IMR-90 (cell line): ENCODE measurements around the gene EPC2. TPM values are rescaled to one million over a fixed set of nuclear protein-coding genes. Genes with fewer than 3 reads are reported as not detected.
A peak's percentile ranks its signal among the peaks of the same experiment; 100 is the strongest.

Experiments used
- ATAC-seq: fragments of 200-7000 bp; cut with Tn5 transposase; 2 replicates; pipeline ENCODE4 v1.9.1; 2020; ENCODE audit warnings: low read depth, mild to moderate bottlenecking, moderate library complexity
- BruUV-seq: library from RNA; stranded (reverse); fragments of 400-500 nt; replicated peaks from 2 replicates; lab custom pipeline; 2021; lab: Mats Ljungman, UMichigan
- CTCF ChIA-PET: fragments of 300-600 bp; formaldehyde crosslinking; extraction: SDS; loops from one replicate; lab custom pipeline; 2021; ENCODE audit warnings: antibody characterized with exemption; lab: Yijun Ruan, JAX
- POLR2A ChIA-PET: fragments of 300-600 bp; sonication (Branson Sonifier 250); formaldehyde crosslinking; loops from one replicate; lab custom pipeline; 2022; ENCODE audit warnings: antibody characterized with exemption; ENCODE audit not compliant: unreplicated experiment; lab: Charles Lee
- DNase-seq: peaks from one replicate; pipeline ENCODE4 v3.0.0; 2013
- H2AFZ ChIP-seq: replicated peaks from 2 replicates; pipeline ENCODE3; 2013; ENCODE audit warnings: low read length, mild to moderate bottlenecking; ENCODE audit not compliant: poor library complexity
- H2AK5ac ChIP-seq: 2 replicates; pipeline ENCODE4 v1.6.1; 2013; ENCODE audit warnings: low read depth, low read length, inconsistent platforms
- H2AK9ac ChIP-seq: replicated peaks from 2 replicates; pipeline ENCODE3; 2013; ENCODE audit warnings: mild to moderate bottlenecking, low read depth, low read length, moderate library complexity; ENCODE audit not compliant: poor library complexity
- H2BK120ac ChIP-seq: 2 replicates; pipeline ENCODE4 v1.6.1; 2013; ENCODE audit warnings: low read depth, low read length, inconsistent platforms
- H2BK15ac ChIP-seq: 3 replicates; pipeline ENCODE4 v1.6.1; 2013; ENCODE audit warnings: low read depth, low read length, inconsistent platforms
- H2BK20ac ChIP-seq: 2 replicates; pipeline ENCODE4 v1.6.1; 2013; ENCODE audit warnings: low read depth, mild to moderate bottlenecking, inconsistent platforms, low read length, moderate library complexity
- H2BK5ac ChIP-seq: 2 replicates; pipeline ENCODE4 v1.6.1; 2013; ENCODE audit warnings: mild to moderate bottlenecking, low read depth, low read length, inconsistent platforms; ENCODE audit not compliant: poor library complexity, severe bottlenecking
- H3K14ac ChIP-seq: replicated peaks from 2 replicates; pipeline ENCODE4 v1.6.1; 2013; ENCODE audit warnings: low read depth, low read length, inconsistent platforms
- H3K18ac ChIP-seq: 2 replicates; pipeline ENCODE4 v1.6.1; 2013; ENCODE audit warnings: low read depth, low read length, control low read depth
- H3K23ac ChIP-seq: 2 replicates; pipeline ENCODE4 v1.6.1; 2013; ENCODE audit warnings: low read depth, low read length, inconsistent platforms
- H3K27ac ChIP-seq: 2 replicates; pipeline ENCODE4 v1.5.1; 2013; ENCODE audit warnings: mild to moderate bottlenecking, control low read depth, low read length; ENCODE audit not compliant: insufficient read depth
- H3K27me3 ChIP-seq: 2 replicates; pipeline ENCODE4 v1.6.1; 2013; ENCODE audit warnings: low read length; ENCODE audit not compliant: control insufficient read depth, insufficient read depth
- H3K36me3 ChIP-seq: 2 replicates; pipeline ENCODE4 v1.6.1; 2013; ENCODE audit warnings: low read length, mixed read lengths; ENCODE audit not compliant: control insufficient read depth, insufficient read depth
- H3K4ac ChIP-seq: 2 replicates; pipeline ENCODE4 v1.6.1; 2013; ENCODE audit warnings: low read depth, low read length, inconsistent platforms
- H3K4me1 ChIP-seq: 2 replicates; pipeline ENCODE4 v1.6.1; 2013; ENCODE audit warnings: low read length, mixed read lengths; ENCODE audit not compliant: control insufficient read depth, insufficient read depth
- H3K4me2 ChIP-seq: 2 replicates; pipeline ENCODE4 v1.6.1; 2013; ENCODE audit warnings: low read depth, mild to moderate bottlenecking, control low read depth, low read length, moderate library complexity
- H3K4me3 ChIP-seq: 2 replicates; pipeline ENCODE4 v1.5.1; 2013; ENCODE audit warnings: low read depth, mild to moderate bottlenecking, control low read depth, low read length, moderate library complexity; ENCODE audit not compliant: insufficient read depth
- H3K56ac ChIP-seq: 2 replicates; pipeline ENCODE4 v1.6.1; 2013; ENCODE audit warnings: low read length, inconsistent platforms; ENCODE audit not compliant: insufficient read depth; ENCODE audit errors: extremely low read depth
- H3K79me1 ChIP-seq, 2 experiments: 2 replicates each; pipeline ENCODE4 v1.6.1; 2013; ENCODE audit warnings: low read length in 2 of 2, inconsistent platforms in 1 of 2, low read depth in 1 of 2
- H3K9ac ChIP-seq: 2 replicates; pipeline ENCODE4 v1.6.1; 2013; ENCODE audit warnings: low read depth, low read length, control low read depth
- H3K9me1 ChIP-seq: 2 replicates; pipeline ENCODE4 v1.6.1; 2013; ENCODE audit warnings: low read length, inconsistent platforms; ENCODE audit not compliant: insufficient read depth
- H3K9me3 ChIP-seq: 2 replicates; pipeline ENCODE4 v1.6.1; 2013; ENCODE audit warnings: low read length; ENCODE audit not compliant: control insufficient read depth, insufficient read depth
- H4K20me1 ChIP-seq: 2 replicates; pipeline ENCODE4 v1.6.1; 2013; ENCODE audit warnings: low read length, inconsistent platforms; ENCODE audit not compliant: insufficient read depth
- H4K5ac ChIP-seq: 2 replicates; pipeline ENCODE4 v1.6.1; 2013; ENCODE audit warnings: mild to moderate bottlenecking, low read depth, low read length, control low read depth
- H4K8ac ChIP-seq, 2 experiments: 2 replicates each; pipeline ENCODE4 v1.6.1; 2013; ENCODE audit warnings: low read depth in 2 of 2, low read length in 2 of 2, control low read depth in 1 of 2, inconsistent platforms in 1 of 2
- H4K91ac ChIP-seq: 2 replicates; pipeline ENCODE4 v1.6.1; 2013; ENCODE audit warnings: low read depth, low read length, inconsistent platforms; ENCODE audit not compliant: insufficient read depth
- BHLHE40 ChIP-seq: fragments of 150-350 bp; IDR thresholded peaks from 2 replicates; pipeline ENCODE4 v1.6.1; 2016; ENCODE audit warnings: mild to moderate bottlenecking, low read depth, low read length
- CEBPB ChIP-seq: IDR thresholded peaks from 2 replicates; pipeline ENCODE4 v1.6.1; 2012; ENCODE audit warnings: low read depth, low read length, improper control_type of control experiment
- CHD1 ChIP-seq: IDR thresholded peaks from 2 replicates; pipeline ENCODE4 v1.6.1; 2012; ENCODE audit warnings: low read depth, low read length, improper control_type of control experiment
- FOS ChIP-seq: fragments of 150-350 bp; IDR thresholded peaks from 2 replicates; pipeline ENCODE4 v1.6.1; 2016; ENCODE audit warnings: low read depth, low read length
- MXI1 ChIP-seq: IDR thresholded peaks from 2 replicates; pipeline ENCODE4 v1.6.1; 2012; ENCODE audit warnings: low read depth, mild to moderate bottlenecking, low read length, moderate library complexity, borderline replicate concordance
- RAD21 ChIP-seq: IDR thresholded peaks from 2 replicates; pipeline ENCODE4 v1.6.1; 2012; ENCODE audit warnings: low read length, improper control_type of control experiment
- dilution Hi-C: fragments of 300-500 bp; cut with HindIII; formaldehyde crosslinking; loops from one replicate; pipeline ENCODE4 v1.14.3; 2018; ENCODE audit warnings: low sequenced_read_pairs; ENCODE audit not compliant: unreplicated experiment
- in situ Hi-C: fragments of 300-500 bp; cut with MboI; formaldehyde crosslinking; loops from 3 replicates; pipeline ENCODE4 v1.14.3; 2019; ENCODE audit warnings: low sequenced_read_pairs, inconsistent platforms, mixed read lengths
- intact Hi-C: fragments of 100-400 bp; cut with micrococcal nuclease; formaldehyde crosslinking; loops from 2 replicates; pipeline ENCODE4 v1.10.0; 2022
- polyA plus RNA-seq, 3 experiments: library from polyadenylated mRNA; depleted of rRNA; stranded (reverse); fragments of >200 nt; gene quantifications; 2 replicates each; pipeline ENCODE4 v1.2.3, GENCODE V29; 2012; ENCODE audit warnings: low replicate concordance in 1 of 3
- total RNA-seq: library from RNA; depleted of rRNA; stranded (reverse); fragments of >200 nt; gene quantifications from 2 replicates; pipeline ENCODE4 v1.2.3, GENCODE V29; 2012

The EPC2 gene
- total and polyA plus RNA-seq, 2 of the 4 experiments (the other 2 are of a cell fraction), result 10.6 to 22.6 TPM

DNA sequence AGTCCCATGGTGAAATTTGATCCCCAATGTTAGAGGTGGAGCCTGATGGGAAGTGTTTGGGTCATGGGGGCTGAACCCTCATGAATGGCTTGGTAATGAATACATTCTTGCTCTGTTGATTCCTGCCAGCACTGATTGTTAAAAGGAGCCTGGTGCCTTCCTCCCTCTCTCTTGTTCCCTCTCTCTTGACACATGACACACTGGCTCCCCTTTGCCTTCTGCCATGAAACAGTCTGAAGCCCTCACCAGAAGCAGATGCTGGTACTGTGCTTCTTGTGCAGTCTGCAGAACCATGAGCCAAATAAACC is 30.6 kb upstream of the EPC2 start:
- POLR2A ChIA-PET, result no interaction called here
- Histone ChIP-seq H3K79me1 (no peaks in the 10 kb centered on the region), H2AK5ac (no peak overlapping the region), H2BK120ac (no peak overlapping the region), H3K27ac (no peak overlapping the region), H2BK5ac (no peak overlapping the region), H4K91ac (no peak overlapping the region), H2BK15ac (no peak overlapping the region), H3K9ac (no peak overlapping the region), H3K14ac (no peak overlapping the region), H3K18ac (no peak overlapping the region), H3K9me1 (no peaks in the 10 kb centered on the region), H3K36me3 (no peaks in the 10 kb centered on the region), H3K4me2 (peak overlapping the region; percentile 43; the same call in 1 of the 2 replicates), H3K56ac (no peak overlapping the region), H2BK20ac (no peak overlapping the region), H4K20me1 (no peaks in the 10 kb centered on the region), H3K4ac (no peak overlapping the region), H4K8ac (no peak overlapping the region), H2AK9ac (no peak overlapping the region), H3K4me1 (no peaks in the 10 kb centered on the region; the same call in 1 of the 2 replicates), H3K27me3 (peaks cover 6% of the 10 kb centered on the region), H3K23ac (no peak overlapping the region), H4K5ac (no peak overlapping the region), H3K4me3 (no peak overlapping the region), H2AFZ (no peak overlapping the region), H3K9me3 (no peaks in the 10 kb centered on the region)
- intact Hi-C loops (no loop called here), dilution Hi-C loops (no loop called here), in situ Hi-C loops (no loop called here)
- BruUV-seq, result no TSS peak
- CTCF ChIA-PET, result no interaction called here
- TF ChIP-seq RAD21, result no peak
- TF ChIP-seq CEBPB, result no peak
- no peak for TF ChIP-seq CHD1
- no peak for TF ChIP-seq FOS
- TF ChIP-seq BHLHE40, result no peak
- no peak for TF ChIP-seq MXI1
- no peak for DNase-seq
- peak; percentile 25 for ATAC-seq
